Left forelimb (tissue), 1 donor: ENCODE measurements around the gene FBLN2.

Source experiments
- DNase-seq: peaks from one replicate; pipeline ENCODE4 v3.0.0-alpha.2; 2018; ENCODE audit warnings: low spot score

FBLN2 gene

GRCh38 chr3:13532085-13532484, 16.8 kb upstream of the FBLN2 start:
- no peak for DNase-seq

DNA sequence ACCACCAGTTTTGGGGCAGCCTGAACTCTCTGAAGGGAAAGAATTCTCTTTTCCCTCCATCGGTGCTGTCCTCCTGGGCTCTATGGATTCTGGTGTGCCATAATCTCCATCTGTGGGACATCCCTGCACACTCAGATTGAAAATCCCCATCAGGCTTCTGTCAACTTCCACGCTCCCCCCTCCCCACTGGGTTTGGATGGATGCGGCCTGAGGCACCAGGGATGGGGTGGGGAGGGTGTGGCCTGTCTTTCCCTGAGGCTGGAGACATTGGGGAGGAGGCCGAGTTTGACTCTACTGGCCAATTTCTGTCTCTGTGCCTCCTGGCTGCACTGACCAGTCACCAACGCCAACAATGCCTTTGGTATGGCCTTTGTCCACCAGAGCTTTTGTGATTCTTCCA, 16.3 kb upstream of the FBLN2 start:
- DNase-seq, result no peak

DNA sequence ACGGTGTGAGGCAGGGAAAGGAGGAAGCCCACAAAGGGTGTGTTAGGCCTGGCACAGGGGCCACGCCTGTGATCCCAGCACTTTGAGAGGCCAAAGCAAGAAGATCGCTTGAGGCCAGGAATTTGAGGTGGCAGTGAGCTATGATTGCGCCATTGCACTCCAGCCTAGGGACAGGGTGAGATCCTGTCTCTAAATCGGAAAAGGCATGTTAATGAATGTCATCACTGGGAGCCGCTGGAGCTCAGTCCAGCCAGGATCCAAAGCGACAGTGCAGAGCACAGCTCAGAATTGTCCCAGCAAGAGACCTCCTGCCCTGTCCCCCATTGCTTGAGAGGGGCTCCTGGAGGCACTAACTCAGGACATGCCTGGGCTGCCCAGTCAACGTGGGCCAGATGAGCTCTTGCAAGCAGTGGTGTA, 15.0 kb upstream of the FBLN2 start:
- no peak for DNase-seq

DNA sequence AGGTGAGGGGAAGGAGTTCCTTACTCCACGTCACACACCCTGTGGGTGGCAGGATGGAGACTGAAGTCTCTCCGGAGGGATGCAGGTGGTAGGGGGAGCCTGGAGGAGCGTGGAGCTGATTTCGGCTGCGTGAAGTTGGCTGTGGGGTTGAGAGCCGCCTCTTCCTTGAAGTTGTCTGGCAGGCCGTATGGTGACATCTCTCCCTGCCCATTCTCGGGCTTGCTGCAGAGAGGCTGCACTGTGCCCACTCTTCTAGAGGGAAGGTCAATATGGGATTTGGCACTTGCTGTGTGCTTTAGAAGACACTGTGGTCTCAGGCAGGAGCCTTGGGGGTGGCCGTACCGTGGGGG, 13.4 kb upstream of the FBLN2 start:
- DNase-seq, result no peak

GRCh38 chr3:13535905-13536304, 13.0 kb upstream of the FBLN2 start:
- DNase-seq, result no peak

DNA sequence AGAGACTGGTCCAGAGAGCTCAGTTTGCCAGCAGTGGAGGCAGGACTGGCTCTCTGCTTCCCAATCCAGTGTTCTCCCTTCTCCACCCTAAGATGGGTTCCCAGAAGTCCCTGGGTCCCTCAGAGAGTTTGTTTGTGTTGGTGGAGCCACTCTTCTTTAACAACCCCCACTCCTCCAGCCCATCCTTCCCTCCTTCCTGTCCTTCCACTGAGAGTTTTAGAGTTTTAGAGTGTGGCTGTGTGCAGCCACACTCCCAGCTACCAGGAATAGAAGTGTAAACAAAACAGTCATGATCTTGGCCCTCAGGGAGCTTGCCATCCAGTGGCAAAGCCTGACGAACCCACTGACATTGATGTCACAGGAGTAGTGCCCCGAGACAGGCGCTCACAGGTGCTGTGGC, 12.5 kb upstream of the FBLN2 start:
- DNase-seq, result no peak

DNA sequence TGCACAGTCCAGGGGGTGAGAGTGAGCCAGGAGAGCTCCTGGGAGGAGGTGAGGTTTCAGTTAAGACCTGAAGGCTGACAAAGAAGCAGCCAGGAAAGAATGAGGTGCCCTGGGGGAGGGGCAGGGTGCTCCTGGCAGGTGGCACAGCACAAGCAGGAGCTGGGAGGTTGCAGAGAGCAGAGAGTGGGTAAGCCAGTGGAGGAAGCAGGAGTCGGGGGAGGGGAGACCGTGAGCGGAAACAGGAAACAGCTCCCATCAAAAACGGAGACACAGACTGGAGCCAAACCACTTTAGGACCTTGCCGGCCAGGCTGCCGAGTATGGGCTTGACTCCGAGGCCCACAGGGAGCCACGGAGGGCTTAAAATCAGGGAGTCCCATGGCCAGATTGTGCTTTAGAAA, 12.1 kb upstream of the FBLN2 start:
- DNase-seq, result no peak

DNA sequence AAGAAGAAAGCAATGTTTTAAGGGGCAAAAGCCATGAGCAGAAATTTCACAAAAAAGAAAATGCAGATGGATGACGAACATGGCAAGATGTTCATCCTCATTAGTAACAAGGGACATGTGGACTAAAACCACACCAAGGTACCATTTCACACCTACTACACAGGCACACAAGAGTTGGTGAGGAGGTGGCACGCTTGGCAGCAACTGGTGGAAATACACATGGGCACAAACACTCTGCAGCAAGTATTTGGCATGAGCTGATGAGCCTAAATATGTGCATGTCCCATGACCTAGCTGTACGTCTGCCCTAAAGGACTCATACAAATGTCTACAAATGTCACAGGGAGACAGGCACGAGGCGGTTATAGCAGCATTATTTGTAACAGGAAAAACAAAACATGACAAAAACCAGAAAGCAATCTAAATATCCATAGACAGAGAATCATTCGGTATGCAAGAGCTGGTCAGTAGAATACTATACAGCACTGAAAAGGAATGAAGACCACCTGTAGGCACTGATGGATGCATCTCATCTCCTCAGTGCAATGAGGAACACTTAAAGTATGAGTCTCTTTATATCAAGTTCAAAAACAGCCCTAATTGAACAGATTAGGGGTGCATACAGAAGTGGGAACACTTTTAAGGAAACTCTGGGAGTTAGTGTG, 11.5 kb upstream of the FBLN2 start:
- DNase-seq, result no peak

DNA sequence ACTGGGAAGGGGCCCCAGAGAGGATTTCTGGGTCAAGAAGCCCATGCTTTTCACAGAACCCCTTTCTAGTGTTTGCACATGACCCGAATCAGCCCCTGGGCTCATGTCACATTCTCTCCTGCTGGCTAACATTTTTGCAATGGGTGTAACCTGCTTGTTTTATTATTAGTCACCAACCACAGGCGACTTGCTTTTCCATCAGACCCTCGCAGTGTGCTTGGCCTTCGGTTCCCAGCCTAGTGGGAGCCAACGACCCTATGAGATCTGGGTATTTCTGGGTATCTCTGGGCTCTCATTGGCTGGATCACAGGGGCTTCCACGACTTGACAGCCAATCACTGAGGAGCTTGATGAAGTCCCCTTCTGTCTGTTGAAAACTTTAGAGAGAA, 11.0 kb upstream of the FBLN2 start:
- no peak for DNase-seq

GRCh38 chr3:13538520-13539291, 10.2 kb upstream of the FBLN2 start:
- no peak for DNase-seq

DNA sequence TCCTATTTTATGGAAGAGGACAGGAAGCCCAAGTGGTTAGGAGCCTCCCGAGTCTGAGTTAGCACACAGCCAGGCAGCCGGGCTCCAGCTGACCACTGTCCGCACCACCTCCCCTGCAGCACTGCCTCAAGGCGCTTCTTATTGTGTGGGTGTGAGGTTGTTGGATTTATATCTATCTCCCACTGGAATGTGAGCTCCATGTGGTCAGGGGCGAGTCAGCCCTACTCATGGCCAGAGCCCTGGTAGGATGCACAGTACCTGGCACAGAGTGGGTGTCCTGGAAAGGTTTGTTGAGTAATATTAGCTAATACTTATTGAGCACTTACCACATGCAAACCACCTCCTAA, 9.7 kb upstream of the FBLN2 start:
- DNase-seq, result no peak

- no peak for DNase-seq
These were observed 9.3 kb upstream of the FBLN2 start for GRCh38 chr3:13539671-13540070.

DNA sequence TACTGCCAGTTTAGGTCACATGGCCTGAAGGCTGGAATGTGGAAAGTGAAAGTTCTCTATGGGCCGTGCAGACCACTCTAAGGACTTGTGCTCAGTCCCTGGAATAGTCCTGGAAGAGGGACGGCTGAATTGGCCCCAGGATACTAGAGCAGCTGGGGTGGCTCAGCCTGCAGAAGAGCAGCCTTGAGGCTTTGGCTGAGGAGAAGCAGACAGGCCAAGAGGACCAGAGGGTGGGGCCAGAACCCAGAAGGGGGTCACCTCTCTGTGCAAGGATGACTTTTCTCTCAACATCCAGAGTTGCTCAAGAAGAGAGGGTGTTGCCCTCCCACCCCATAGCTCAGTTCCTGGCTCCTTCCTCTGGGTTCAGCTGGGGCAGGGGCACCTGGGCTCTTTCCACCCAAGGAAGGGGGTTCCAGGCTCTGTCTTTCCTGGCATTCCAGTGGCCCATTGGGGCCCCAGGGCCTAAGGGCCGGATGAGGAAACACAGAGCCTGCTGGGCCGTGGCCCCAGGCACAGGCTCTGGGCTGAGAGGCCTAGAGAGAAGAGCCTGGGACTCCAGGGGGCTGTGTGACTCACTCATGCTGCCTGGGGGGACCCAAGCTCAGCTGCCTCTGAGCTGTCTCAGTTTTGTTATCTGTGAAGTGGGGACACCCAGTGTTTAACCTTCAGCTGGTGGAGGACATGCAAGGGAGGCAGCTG, 8.5 kb upstream of the FBLN2 start:
- no peak for DNase-seq

- no peak for DNase-seq
These were observed 7.2 kb upstream of the FBLN2 start for GRCh38 chr3:13541691-13542090.

DNA sequence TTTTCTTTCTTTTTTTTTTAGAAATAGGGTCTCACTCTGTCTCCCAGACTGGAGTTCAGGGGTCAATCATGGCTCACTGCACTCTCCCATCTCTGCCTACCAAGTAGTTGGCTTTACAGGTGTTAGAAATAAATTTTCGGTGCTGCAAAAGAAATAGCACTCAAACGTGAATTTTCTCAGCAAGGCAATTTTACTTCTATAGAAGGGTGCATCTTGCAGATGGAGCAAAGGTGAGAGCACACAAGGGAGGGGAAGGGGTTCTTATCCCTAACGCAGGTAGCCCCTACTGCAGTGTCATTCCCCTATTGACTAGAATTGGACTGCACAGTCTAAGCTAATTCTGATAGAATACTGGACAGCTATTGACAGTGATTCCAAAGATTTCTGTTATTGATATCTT, 6.8 kb upstream of the FBLN2 start:
- DNase-seq, result no peak

DNA sequence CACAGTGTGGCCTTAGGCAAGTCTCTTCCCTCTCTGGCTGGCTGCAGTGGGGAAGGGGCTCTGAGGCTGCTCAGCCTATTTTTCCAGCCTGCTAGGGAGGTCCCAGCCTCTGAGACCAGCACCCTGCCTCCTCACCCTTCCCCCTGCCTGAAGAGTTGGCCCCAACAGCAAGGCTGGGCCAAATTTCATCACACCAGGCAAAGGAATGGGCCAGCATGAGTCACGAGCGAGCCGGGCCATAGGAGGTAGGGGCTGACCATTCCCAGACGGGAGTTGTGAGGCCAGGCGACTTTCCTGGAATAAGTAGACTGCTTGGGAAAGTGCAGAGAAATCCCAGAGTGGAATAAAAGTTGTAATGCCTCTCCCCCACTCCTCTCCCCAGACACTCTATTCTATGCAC, 5.7 kb upstream of the FBLN2 start:
- DNase-seq, result no peak

GRCh38 chr3:13544293-13544831, 4.6 kb upstream of the FBLN2 start:
- DNase-seq, result no peak

DNA sequence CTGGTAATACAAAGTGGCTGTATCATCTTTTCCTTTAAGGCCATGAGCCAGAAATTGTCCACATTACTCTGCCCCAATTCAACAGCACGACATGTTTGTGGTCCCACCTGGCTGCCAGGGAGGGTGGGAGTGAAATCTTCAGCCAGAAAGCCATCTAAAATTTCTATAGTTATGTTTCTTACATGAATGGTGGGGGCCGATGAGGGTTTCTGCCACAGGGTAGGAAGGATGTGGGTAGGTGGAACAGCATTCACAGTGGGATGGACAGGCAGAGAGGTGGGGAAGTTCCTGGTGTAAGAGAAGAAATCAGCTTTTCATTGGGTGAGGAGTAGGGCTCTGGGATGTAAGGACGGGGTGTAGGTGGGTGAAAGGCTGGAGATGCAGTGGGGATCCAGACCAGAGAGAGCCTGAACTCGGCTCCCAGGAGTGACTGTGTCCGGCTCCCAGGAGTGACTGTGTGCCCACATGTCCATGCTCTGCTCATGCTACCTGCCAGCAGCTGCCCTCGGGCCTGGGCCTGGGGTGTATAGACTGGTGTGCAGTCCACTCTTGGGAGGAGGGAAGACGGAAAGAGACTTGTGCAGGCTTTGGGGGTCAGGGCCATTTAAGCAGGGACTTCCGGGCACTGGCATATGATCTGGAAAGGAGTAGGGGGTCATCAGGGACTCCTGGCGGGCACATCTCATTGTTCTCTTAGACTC, 3.8 kb upstream of the FBLN2 start:
- DNase-seq, result no peak

- DNase-seq, result no peak
These were observed 2.9 kb upstream of the FBLN2 start for GRCh38 chr3:13545952-13546454.

- no peak for DNase-seq
These were observed 2.2 kb upstream of the FBLN2 start for GRCh38 chr3:13546667-13547171.

DNA sequence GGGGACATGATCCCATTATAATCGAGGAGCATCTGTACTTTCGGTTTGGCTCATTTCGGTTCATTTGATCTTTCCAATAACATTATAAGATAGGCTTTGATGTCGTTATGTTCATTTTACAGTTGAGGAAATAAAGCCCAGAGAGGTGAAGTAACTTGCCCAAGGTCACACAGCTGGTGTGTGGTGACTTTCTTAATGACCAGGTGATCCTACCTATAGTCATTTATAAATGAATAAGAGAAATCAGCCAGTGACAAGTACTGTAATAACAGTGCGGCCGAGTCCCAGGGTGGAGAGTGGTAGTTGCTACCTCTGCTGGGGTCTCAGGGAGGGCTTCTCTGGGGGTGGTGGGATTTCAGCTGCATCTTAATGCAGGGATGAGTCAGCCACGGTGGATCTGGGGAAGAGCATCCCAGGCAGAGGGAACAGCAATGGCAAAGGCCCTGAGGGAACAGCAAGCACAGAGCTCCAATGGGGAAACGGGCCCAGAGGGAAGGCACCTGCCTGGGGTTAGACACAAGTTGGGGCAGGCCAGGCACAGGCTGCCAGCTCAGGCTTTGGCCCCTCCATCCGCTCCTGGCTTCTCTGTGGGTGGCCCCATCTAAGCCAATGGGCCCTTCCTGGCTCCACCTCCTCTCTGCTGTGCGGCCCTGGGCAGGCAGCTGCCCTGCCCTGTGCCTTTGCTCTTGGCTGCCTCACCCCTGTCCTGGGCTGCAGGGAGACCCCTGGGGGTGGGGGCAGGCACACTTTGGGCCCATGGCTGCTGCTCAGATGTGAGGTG, 1.1 kb upstream of the FBLN2 start:
- no peak for DNase-seq
